GM19468 (cell line): Measurements from ENCODE around the gene HMGB3.

Source experiments
- ATAC-seq: cut with Tn5 transposase; IDR thresholded peaks from one replicate; pipeline ENCODE4 v1.9.1; 2021; ENCODE audit warnings: mild to moderate bottlenecking, moderate library complexity, moderate number of reproducible peaks; ENCODE audit not compliant: unreplicated experiment; ENCODE audit errors: extremely low read depth

The HMGB3 gene

GRCh38 chrX:151039351-151039750 is 56.2 kb downstream of the HMGB3 start:
- no peak for ATAC-seq
